SIG-M5 treated with dmso at 0.1 percent for 504 hours (cell line): ENCODE measurements around the gene SEMA6D.

ENCODE experiments used
- DNase-seq: peaks from one replicate; lab custom pipeline; 2025; ENCODE audit not compliant: unreplicated experiment; lab: John Stamatoyannopoulos, UW

SEMA6D gene

DNA sequence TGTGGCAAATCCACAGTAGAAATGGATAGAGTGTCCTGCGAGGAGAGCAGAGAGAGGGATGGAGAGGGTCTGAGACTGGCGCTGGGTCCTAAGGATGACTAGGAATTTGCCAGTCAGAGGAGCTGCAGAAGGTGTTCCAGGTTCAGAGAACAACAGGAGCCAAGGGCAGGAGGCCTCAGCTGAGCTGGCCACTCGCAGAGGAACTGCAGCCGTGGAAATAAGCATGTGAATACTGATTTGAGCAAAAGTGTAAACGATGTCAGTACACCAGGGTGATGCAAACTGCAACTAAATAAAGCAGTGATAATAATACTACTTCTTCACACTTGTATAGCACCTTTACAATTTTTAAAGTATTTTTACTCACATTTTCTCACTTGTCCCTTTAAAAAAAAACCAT is 24.6 kb downstream of the SEMA6D start:
- DNase-seq = no peak

DNA sequence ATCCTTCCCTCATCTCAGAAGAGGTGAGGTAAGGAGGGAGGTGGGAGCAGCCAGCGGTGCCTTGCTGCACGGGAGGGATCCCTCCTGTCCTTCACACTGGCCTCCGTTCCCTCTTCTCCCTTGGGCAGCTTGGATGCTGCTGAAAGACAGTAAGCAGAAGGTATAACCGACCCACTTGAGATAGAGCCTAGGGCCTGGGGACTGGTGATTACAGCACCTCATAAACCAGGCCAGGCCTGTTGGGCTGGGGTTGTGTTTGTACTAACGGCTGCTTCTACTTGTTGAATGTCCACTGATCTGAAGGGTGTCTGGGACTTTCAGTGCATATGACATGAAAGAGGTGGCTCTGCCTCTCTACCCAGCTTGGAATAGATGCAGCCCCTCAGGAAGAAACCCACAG is 25.0 kb downstream of the SEMA6D start:
- DNase-seq = no peak

DNA sequence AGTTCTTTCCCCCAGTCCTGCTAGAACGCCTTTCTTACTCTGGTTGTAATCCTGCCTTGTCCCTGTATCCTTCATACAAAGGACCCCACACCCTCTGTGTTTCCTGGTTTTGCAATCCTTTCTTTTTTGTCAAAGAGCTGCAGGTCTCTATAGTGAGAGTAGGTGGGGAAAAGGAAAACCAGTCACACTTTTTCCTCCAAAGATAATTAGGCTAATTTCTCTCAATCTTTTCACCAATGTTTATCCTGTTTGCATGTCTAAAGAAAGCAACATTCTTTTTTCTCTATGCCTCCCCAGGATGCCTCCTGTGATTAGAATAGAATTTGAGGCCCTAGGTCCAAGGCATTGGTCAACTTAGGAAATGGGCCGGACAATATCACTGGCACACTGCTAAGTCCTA is 25.4 kb downstream of the SEMA6D start:
- DNase-seq = no peak

DNA sequence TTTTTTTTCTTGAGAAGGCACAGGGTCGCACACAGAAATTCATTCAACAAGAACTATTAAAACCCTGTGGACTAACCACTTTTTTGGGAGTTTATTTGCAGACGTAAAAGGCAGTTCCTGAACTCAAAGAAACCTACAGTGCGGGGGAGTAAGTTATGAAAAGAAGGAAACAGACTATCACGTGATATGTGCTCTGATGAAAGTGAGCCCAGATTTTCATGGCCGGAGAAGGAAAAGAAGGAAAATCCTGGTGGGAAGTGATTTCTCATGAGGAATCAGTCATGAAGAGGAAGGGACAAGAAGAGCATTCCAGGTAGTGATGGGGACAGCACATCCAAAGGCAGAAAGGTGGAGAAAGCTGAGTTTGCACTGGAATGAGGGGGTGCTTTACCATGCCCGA is 26.1 kb downstream of the SEMA6D start:
- no peak for DNase-seq

DNA sequence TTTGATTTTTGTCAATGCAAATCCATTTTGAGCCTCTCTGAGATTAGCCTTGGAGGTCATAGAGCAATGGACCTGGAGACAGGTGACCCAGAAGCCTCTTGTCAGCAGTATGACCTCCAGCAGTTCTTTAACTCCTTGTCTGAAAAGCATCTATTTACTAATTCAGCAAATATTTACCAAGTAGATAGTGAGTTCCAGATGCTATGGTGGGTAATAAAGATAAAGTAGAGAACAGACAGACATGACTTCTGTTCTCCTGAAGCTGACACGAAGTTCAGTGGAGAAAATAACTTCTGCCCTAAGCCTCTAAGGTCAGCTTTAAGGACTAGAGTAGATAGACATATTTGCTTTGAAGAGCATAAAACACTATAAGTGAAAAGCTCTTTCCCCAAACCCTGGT is 26.6 kb downstream of the SEMA6D start:
- no peak for DNase-seq

DNA sequence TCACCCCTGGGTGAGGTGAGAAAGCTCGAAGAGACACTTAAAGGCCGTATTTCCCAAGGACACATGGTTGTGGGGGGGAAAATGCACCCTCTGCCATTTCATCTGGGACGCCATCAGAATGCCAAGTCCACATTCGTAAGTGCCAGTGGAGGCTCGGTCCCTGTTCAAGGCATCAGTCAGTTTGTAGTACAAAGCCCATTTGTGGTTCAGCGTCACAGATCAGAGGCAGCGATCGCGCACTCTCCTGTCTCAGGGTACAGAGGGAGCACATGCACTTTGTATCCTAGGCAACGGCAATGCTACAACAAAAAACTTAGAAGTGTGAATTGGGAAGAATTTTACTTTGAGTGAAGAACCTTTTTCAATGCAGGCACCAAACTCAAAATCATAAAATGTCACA is 27.2 kb downstream of the SEMA6D start:
- DNase-seq = no peak

DNA sequence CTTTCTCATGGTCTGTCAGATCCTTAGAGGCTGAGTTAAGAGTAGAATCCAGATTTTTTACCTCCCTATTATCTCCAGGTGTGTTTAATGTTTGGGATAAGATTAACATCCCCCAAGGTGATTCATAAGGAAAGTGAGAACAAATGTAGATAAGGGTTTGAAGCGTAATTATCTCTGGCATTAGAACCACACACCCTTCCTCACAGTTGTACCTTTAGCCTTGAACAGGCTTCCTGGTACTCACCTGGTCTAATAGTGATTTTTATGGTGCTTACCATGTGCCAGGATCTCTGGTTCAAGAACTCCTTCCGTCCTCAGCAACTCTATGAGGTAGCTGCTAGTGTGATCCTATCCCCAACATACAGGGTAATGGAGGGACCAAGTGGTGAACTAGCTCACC is 27.7 kb downstream of the SEMA6D start:
- DNase-seq = no peak

DNA sequence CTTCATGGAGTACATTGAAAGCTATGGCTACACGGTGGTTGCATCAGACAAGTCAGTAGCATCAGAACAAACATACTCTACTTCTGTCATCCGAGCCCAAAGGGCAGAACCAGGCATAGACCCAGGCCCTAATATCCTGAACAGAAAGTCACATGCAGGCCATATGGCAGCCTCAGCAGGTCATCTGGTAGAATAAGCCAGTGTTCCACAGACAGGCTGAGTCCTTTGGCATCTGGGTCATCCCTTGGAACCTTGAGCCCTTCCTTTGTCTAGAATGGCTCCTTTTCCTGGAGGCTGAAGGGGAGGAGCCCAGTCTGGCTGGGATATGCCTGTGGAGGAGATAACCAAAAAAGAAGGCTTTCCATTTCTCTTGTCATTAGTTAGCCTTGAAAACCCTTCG is 29.2 kb downstream of the SEMA6D start:
- DNase-seq = no peak

DNA sequence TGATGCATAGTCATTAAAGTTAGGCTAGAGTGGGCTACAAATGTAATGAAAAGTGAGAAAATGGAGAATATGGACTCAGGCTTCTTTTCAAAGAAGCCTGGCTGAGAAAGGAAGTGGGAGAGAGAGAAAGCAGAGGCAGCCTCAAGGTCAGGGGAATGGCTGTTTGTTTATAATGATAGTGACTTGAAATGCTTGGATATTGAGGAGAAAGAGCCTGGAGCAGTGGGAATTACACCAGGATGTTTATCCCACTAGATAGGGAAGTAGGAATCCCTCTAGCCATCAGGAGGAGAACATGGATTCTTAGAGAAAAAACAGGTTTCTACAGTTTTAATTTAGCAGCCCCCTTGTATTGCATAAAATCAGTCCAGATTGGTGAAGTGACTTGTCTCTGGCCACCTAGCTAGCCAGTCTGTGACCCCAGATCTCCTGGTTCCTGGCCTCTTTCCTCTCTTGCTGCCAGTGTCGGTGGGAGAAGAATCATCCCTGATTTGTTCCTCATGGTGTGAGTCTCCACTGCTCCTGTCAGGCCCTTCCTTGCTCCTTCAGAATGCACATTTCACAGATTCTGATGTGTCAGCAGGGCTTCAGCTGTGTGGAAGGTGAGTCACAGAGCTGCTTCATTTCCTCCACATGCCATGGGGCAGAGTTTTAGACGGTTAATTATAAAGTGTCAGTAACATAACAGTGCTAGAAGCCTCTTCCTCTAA is 32.9 kb downstream of the SEMA6D start:
- no peak for DNase-seq

DNA sequence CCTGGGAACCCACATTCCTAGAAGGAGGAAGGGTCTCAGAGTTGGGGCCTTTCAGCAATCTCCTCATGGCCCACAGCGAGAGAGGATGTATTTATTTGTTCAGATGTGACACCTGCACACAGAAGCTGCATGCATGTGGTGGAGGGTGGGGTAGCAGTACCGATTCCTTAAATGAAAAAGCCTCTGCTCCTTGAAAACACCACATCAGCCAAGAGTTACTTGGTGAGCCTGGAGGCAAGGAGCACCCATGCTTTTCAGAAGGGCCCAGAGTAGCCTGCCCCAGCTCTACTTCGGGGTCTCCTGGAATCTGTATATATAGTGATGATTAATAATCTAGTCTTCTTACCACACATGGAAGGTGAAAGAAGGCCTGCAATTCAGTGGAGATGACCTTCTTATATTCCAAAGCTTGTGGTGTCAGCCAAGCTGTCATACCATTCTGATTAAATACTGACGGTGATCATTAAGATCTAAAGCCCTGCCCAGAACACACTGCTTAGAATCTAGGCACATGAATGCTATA is 33.5 kb downstream of the SEMA6D start:
- DNase-seq = no peak

DNA sequence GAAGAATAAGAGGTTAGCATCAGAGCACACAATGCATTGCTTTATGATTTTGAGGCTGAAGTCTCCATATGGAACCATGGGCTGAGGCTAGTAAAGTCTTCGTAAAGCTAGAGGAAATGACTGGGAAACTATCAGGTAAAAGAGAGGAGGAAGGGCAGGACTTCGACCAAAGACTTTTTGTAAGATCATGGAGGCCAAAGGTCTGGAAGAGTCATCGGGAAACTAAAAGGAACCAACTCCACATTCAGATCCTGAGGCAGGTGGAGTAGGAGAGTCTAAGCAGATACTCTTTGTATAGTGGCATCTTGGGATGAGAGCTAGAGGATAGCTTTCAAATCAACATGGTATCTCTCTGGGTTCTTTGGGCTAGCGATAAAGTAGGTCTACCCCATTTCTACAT is 36.3 kb downstream of the SEMA6D start:
- DNase-seq = no peak

DNA sequence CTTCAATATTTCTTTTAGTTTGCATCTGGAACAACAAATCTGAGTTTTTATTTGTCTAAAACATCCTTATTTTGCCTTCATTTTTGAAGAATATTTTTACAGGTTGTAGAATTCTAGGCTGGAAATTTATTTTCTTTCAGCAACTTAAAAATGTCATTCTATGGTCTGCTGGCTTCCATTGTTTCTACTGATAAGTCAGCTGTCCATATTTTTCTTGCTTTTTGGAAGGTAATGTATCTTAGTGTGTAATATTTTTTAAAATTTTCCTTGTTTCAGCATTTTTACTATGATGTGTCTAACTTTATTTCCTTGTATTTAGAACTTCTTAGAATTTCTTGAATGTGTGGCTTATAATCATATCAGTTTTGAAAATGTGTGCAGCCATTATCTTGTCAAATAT is 37.0 kb downstream of the SEMA6D start:
- DNase-seq = no peak

DNA sequence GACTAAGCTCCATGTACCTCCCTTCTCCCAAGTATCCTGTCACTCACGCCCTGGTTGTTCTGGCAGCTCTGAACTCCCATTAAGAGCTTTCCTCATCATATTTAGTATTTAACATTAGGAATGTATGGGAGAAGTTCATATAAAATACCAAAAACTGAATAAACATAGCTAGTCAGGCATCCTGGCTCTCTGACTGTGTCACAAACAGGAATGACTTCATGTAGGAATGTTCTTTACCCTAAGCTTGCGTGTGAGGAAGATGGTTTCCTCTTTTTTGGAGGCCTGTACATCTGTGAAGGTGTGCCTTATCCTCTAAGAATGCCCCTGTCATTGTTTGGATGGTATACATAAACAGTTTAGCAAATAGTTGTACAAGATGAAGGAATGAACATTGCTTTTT is 38.6 kb downstream of the SEMA6D start:
- DNase-seq = no peak

DNA sequence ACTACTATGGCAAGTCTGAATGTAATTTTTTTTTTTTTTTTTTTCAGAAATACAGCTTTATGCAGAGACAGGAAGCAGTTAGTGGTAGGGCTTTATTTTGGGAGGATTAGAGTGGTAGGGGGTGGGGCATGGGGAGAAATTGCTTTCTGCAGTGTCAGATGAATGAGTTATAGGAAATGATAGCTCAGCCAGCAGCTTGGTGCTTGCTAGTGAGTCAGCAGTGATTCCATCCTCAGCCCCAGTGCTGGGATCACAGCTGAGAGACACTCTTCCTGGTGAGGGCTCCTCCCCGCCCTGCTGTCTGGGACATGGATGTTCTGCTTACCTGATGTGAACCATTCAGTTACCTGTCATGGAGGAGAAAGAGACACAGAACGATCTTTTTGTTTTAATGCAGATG is 39.6 kb downstream of the SEMA6D start:
- DNase-seq = no peak

DNA sequence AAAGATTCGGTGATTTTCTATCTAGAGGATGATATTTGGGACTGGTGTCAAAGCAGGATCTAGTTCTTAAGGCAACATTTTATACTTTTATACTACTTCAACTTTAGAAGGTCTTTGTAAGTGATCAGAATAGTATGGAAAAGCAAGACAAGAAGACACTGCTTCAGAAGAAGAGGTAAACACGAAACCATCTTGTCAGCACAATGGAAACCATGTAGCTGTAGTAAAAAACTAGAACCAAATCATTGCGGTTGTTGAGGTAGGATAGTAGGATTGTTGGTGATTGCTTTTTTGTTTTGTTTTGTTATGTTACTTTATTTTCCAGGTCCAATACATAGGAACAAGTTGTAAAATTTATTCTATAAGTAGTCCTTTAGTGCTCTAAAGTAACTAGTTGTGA is 40.0 kb downstream of the SEMA6D start:
- DNase-seq = no peak

DNA sequence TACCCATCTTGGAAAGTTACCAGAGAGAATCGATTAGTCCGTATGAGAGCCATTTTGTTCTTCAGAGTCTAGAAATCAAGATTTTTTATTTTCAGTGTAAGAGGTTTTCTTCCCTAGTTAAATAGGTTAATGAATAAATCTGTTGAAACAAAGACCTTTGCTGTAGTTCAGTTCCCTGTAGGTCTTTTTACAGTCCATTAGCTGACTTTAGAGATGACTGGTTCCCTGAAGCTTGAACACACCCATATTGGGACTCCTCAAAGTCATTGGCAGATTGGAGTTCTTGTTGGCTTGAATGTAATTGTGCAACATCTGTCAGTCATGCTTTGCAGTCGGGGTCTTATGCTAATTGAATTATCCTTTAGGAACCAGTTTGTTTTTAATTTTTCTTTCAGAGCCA is 45.3 kb downstream of the SEMA6D start:
- DNase-seq = no peak

DNA sequence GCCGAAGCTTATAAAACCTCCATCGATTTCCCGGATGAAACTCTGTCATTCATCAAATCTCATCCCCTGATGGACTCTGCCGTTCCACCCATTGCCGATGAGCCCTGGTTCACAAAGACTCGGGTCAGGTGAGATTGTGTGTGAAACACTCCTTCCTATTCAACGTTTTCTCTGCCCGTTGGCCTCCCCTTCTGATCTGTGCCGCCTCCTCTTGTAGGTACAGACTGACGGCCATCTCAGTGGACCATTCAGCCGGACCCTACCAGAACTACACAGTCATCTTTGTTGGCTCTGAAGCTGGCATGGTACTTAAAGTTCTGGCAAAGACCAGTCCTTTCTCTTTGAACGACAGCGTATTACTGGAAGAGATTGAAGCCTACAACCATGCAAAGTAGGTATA is 47.4 kb downstream of the SEMA6D start:
- no peak for DNase-seq

DNA sequence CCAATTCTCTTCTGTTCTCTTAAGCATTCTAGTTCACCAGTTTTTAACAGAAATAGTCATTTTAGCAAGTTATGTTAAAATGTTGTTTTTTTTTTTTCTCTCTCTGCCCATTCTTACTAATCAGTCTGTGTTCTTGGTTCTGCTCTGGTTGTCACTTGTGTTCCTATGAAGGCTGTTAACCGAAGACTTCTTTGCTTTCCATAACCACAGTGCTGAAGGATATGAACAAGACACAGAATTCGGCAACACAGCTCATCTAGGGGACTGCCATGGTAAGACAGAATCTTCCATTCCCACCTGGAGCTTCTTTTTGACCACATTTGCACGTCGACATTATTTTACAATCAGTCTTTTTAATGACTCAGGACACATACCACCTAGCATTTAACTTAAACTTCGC is 49.1 kb downstream of the SEMA6D start:
- DNase-seq = no peak

DNA sequence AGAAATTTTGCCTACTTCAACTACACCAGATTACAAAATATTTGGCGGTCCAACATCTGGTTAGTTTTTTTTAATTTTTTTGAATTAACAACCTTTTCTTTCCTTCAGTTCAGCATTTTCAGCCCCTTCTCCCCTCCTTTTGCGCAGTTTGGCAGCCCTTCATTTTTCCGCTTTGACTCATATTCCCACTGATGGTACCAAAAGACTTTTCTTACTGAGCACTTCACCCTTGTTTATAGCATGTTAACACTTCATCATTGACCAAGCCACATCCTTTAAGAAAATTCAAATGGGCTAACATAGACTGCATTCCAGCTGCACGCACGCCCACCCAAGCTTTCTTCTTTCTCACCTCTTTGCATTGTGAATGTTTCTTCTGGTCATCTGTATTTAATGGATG is 49.7 kb downstream of the SEMA6D start:
- DNase-seq = no peak

DNA sequence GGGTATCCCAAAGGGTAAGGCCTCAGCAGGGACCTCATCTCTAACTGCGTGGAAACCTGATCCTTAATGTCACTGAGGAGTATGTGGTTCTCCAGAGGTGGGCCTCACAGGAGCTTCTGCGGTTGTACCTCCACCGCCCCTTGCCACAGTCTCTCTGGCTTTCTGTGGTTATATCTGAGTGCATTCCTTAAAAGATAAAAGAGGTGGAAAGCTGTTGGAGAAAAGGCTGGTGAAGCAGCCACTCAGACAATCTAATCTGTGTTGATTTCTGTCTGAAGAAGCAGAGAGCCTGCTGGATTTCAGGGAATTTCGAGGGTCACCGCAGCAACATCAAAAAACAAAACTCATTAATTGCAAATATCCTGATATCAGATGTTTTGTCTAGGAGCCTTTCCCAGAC is 51.4 kb downstream of the SEMA6D start:
- no peak for DNase-seq

DNA sequence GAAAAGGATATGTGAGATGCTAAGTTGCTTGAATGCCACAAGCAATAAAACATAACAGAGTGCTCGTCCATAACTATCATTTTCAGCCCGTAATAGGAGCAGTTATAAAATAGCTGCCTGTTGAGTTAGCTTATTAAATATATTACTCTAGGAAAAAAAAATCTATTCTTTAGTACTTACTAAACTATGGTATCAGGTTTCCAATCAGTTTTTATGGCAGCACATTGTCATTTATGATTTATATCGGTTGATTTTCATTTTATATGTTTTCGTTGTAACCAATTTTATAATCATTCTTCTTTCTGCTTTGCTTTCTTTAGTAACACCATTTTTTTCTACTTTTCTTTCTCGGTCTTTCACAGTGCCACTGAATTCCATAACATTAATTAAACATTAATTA is 51.9 kb downstream of the SEMA6D start:
- no peak for DNase-seq

DNA sequence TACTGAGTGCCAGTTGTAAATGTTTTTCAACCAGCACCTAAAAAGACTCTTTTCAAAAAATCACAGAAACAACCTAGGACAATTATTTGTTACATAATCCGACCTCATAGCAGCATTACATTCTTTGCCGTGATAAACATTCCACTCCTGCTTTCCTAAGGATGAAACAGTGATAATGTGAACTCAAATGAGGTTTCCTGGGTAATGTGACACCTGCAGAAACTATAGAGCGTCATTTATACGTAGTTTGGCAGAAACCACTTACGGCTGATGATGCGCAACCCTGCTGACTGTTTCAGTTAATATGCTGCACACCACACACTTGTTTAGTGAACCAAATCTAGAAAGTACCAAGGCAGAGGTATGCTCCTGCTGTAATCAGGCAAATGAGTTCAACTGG is 55.8 kb downstream of the SEMA6D start:
- DNase-seq = no peak

DNA sequence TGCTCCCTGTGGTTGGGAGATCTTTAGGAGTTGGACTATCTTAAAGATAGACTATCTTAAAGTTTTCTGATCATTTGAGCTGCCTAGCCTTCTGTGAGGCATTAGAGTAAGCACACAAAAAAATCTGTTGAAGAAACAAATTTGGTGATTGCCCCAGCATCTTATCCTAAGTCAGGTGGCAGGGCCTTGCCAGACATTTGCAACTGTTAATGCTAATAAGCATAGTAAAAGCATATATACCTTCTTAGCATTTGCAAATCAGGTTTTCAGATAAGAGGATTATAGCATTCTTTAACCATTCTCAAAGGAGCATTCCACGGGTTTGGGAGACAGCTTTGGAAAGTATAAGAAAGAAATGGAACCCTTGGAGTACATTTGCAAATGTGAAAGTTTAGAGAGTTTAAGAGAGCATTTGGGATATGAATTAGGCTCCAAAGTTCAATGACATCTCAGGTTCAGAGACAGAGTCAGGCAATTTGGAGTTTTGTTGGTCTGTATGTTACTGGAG is 61.0 kb downstream of the SEMA6D start:
- DNase-seq = no peak
